Brain microvascular endothelial cell (primary cell): Measurements from ENCODE around the gene FAS.
A peak's percentile ranks its signal among the peaks of the same experiment; 100 is the strongest.

ENCODE experiments used
- DNase-seq: peaks from one replicate; pipeline ENCODE4 v3.0.0-alpha.2; 2020
- H3K27ac ChIP-seq: fragments of 250-450 bp; sonication (Bioruptor Pico); 2 replicates; pipeline ENCODE4 v1.5.1; 2020; ENCODE audit warnings: mild to moderate bottlenecking, moderate library complexity
- H3K27me3 ChIP-seq: fragments of 250-450 bp; sonication (Bioruptor Pico); replicated peaks from 2 replicates; pipeline ENCODE4 v1.5.1; 2020; ENCODE audit warnings: mild to moderate bottlenecking
- H3K36me3 ChIP-seq: fragments of 250-450 bp; sonication (Bioruptor Pico); replicated peaks from 2 replicates; pipeline ENCODE4 v1.5.1; 2020; ENCODE audit warnings: mild to moderate bottlenecking
- H3K4me3 ChIP-seq: 2 replicates; pipeline ENCODE4 v1.5.1; 2011; ENCODE audit warnings: low read depth, mild to moderate bottlenecking, control low read depth, low read length, moderate library complexity
- CTCF ChIP-seq: IDR thresholded peaks from 2 replicates; pipeline ENCODE4 v1.5.1; 2011; ENCODE audit warnings: low read depth, mild to moderate bottlenecking, moderate library complexity, low read length, control low read depth, inconsistent platforms; ENCODE audit errors: missing control alignments
- in situ Hi-C: cut with HindIII; loops from 2 replicates; pipeline ENCODE4 v1.10.0; 2017; ENCODE audit warnings: low sequenced_read_pairs, low pct_ligation_motif_present

Gene FAS

DNA sequence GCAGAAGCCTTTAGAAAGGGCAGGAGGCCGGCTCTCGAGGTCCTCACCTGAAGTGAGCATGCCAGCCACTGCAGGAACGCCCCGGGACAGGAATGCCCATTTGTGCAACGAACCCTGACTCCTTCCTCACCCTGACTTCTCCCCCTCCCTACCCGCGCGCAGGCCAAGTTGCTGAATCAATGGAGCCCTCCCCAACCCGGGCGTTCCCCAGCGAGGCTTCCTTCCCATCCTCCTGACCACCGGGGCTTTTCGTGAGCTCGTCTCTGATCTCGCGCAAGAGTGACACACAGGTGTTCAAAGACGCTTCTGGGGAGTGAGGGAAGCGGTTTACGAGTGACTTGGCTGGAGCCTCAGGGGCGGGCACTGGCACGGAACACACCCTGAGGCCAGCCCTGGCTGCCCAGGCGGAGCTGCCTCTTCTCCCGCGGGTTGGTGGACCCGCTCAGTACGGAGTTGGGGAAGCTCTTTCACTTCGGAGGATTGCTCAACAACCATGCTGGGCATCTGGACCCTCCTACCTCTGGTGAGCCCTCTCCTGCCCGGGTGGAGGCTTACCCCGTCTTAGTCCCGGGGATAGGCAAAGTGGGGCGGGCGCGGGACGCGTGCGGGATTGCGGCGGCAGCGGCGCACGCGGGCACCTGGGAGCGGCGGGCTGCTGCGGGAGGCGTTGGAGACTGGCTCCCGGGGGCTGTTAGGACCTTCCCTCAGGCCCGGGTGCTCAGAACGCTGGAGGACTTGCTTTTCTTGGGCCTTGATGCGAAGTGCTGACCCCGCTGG, at the start of gene FAS:
TSS of gene FAS (plus strand) at position 415 of the 777 bp plus-strand sequence. CDS start at position 494, 79 bp downstream.
- Histone ChIP-seq H3K36me3 (no peaks in the 10 kb centered on the region), H3K27me3 (no peaks in the 10 kb centered on the region), H3K27ac (peak within 1 kb of the TSS; percentile 37), H3K4me3 (peak within 1 kb of the TSS; percentile 70)
- TF ChIP-seq CTCF, result no peak
- DNase-seq, result peak; percentile 20
- in situ Hi-C loops, result no loop called here

DNA sequence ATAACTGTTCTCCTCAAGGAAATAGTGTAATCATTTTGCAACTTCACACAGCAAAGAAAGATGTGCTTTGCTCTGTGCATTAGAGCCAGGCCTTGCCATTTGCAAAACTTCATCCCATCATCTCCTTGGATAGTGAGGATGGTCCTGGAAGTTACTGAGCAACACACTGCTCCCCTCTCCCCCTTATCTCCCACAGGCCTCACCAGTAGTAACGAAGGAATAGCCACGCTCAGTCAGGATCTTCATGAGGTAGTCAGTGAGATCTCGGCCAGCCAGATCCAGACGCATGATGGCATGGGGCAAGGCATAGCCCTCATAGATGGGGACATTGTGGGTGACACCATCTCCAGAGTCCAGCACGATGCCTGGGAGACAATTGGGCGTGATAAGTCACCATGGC, 49.6 kb upstream of the FAS start:
- Histone ChIP-seq H3K4me3 (no peak overlapping the region), H3K36me3 (peaks cover 35% of the 10 kb centered on the region), H3K27ac (no peak overlapping the region), H3K27me3 (no peaks in the 10 kb centered on the region)
- no peak for DNase-seq
- in situ Hi-C loops, result no loop called here
- TF ChIP-seq CTCF, result no peak

GRCh38 chr10:88943778-88944177, 46.8 kb upstream of the FAS start:
- TF ChIP-seq CTCF, result no peak
- Histone ChIP-seq H3K4me3 (no peak overlapping the region), H3K27me3 (no peaks in the 10 kb centered on the region), H3K27ac (no peak overlapping the region), H3K36me3 (peaks cover 27% of the 10 kb centered on the region)
- no peak for DNase-seq
- in situ Hi-C loops, result no loop called here

DNA sequence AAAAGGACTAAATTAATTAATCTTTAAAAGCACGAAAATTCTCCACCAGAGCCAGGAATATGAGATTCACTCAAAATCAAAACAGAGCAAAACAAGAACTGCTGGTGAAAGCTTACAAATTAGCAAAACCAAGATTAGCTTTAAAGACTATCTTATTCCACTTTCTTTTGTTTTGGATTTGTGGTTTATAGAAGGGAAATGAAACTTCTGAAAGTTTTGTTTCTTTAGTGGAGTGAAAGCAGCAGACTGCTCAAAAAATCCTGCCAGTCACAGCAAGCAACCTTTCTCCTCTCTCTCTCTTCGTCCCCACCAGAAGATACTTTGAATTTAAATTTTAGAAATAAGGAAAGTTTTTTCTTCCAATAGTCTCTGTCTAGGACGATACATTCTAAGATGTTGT, 45.8 kb upstream of the FAS start:
- in situ Hi-C loops, result no loop called here
- Histone ChIP-seq H3K27me3 (no peaks in the 10 kb centered on the region), H3K27ac (no peak overlapping the region), H3K36me3 (peaks cover 22% of the 10 kb centered on the region), H3K4me3 (no peak overlapping the region)
- no peak for TF ChIP-seq CTCF
- no peak for DNase-seq

DNA sequence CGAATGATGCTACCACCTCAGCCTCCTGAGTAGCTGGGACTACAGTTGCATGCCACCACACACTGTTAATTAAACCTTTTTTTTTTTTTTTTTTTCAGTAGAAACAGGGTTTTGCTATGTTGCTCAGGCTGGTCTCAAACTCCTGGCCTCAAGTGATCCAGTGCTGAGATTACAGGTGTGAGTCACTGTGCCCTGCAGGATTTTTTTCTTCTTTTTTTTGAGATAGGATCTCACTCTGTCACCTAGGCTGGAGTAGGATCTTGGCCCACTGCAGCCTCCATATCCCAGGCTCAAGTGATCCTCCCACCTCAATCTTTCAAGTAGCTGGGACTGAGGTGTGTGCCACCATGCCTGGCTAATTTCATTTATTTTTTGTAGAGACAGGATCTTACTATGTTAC, 44.4 kb upstream of the FAS start:
- Histone ChIP-seq H3K27me3 (no peaks in the 10 kb centered on the region), H3K36me3 (peaks cover 16% of the 10 kb centered on the region), H3K4me3 (no peak overlapping the region), H3K27ac (no peak overlapping the region)
- in situ Hi-C loops, result no loop called here
- no peak for DNase-seq
- no peak for TF ChIP-seq CTCF
